Esophagus (tissue), 2 donors: ENCODE results near the gene ARHGAP26. TPM values are rescaled to one million over a fixed set of nuclear protein-coding genes. Genes with fewer than 3 reads are reported as not detected.

Experiments used
- H3K27ac ChIP-seq, 2 donors: one replicate each; pipeline ENCODE4 v1.5.1; 2013; ENCODE audit warnings: low read depth in 2 of 2, mild to moderate bottlenecking in 2 of 2, inconsistent platforms in 1 of 2, low read length in 1 of 2, moderate library complexity in 1 of 2
- H3K27me3 ChIP-seq, 2 donors: one replicate each; pipeline ENCODE4 v1.6.1; 2013; ENCODE audit warnings: low read length in 2 of 2, control low read depth in 1 of 2, mild to moderate bottlenecking in 1 of 2; ENCODE audit not compliant: insufficient read depth in 2 of 2, control insufficient read depth in 1 of 2
- H3K36me3 ChIP-seq, 2 donors: one replicate each; pipeline ENCODE4 v1.6.1; 2013; ENCODE audit warnings: low read length in 1 of 2; ENCODE audit not compliant: control insufficient read depth in 2 of 2, insufficient read depth in 2 of 2
- H3K4me1 ChIP-seq, 2 donors: one replicate each; pipeline ENCODE4 v1.6.1; 2013; ENCODE audit warnings: low read length in 1 of 2; ENCODE audit not compliant: control insufficient read depth in 2 of 2, insufficient read depth in 2 of 2
- H3K4me3 ChIP-seq, 2 donors: one replicate each; pipeline ENCODE4 v1.5.1; 2013; ENCODE audit warnings: low read length in 2 of 2, mild to moderate bottlenecking in 2 of 2, low read depth in 1 of 2, moderate library complexity in 1 of 2
- H3K9me3 ChIP-seq, 2 donors: one replicate each; pipeline ENCODE4 v1.6.1; 2013; ENCODE audit warnings: mild to moderate bottlenecking in 2 of 2, low read depth in 1 of 2, low read length in 1 of 2, moderate library complexity in 1 of 2; ENCODE audit not compliant: control insufficient read depth in 2 of 2, insufficient read depth in 1 of 2
- WGBS, 2 donors: extraction: QIAGEN DNeasy Blood & Tissue Kit; methylation state at CpG; one replicate each; pipeline ENCODE4 v1.1.7; 2013; 5-methylcytosine and 5-hydroxymethylcytosine counted together
- polyA plus RNA-seq, 2 donors: library from polyadenylated mRNA; stranded (reverse); fragments of 200-250 nt; gene quantifications; one replicate each; pipeline ENCODE4 v1.2.3, GENCODE V29; 2013
- donor health status: healthy with polysubstance abuse.
- donor health status: Bipolar disorder and iron deficiency.

ARHGAP26 gene
- polyA plus RNA-seq, 2 donors: 3.1 to 3.6 TPM

DNA sequence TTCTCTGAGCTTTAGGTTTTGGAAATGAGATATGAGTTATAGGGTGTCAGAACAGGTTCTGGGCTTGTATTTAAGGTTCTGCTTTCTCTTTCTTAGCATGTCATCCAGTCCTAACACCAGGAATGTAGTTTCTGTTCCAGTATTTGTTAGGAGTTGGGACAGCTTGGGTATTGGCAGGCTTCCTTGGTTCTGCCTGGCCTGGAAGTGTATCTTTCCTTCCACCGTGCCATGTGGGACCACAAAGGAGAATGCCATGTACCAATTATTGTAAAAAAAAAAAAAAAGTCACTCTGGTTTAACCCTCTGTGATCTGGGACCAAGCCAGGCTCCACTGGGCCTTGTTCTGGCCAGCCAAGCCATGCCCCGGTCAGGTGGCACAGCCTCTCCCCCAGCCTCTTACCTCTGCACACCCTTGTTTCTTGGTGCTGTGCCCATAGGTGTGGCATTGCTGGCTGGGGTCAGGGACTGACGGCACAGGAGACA is 47.8 kb downstream of the ARHGAP26 start:
- Histone ChIP-seq H3K27me3 (no peaks in the 10 kb centered on the region), H3K4me3 (no peak overlapping the region), H3K9me3 (no peaks in the 10 kb centered on the region), H3K4me1 (peaks cover 11 to 19% of the 10 kb centered on the region in 2 donors), H3K36me3 (no peaks in the 10 kb centered on the region), H3K27ac (peak overlapping the region; percentile 69 to 78)
- WGBS, 2 donors: 40 to 52% methylated on average over 3 of the region's 3 CpGs

DNA sequence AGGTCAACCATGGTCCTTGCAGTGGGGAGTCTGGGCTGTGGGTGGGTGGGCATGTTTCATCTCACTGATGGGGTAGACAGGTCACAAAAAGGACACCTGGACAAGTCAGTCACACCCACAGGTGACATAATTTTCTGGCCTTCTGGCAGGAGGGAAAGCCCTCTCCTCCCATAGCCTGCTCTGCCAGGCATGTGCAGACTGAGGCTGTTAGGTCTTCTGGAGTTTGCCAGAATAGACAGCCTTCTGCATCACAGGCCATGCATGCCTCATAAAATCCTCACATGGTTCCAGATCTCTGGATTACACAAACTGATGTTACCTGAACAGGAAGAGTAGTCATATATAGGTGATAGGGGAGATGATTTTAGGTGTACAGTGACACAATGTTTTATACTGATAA is 49.1 kb downstream of the ARHGAP26 start:
- H3K27ac ChIP-seq: peak overlapping the region in 1 of 2 donors; percentile 50
- no peaks in the 10 kb centered on the region for H3K36me3 ChIP-seq
- no peaks in the 10 kb centered on the region for H3K9me3 ChIP-seq
- H3K4me1 ChIP-seq: peaks cover 11 to 21% of the 10 kb centered on the region in 2 donors
- no peaks in the 10 kb centered on the region for H3K27me3 ChIP-seq
- H3K4me3 ChIP-seq: no peak overlapping the region

DNA sequence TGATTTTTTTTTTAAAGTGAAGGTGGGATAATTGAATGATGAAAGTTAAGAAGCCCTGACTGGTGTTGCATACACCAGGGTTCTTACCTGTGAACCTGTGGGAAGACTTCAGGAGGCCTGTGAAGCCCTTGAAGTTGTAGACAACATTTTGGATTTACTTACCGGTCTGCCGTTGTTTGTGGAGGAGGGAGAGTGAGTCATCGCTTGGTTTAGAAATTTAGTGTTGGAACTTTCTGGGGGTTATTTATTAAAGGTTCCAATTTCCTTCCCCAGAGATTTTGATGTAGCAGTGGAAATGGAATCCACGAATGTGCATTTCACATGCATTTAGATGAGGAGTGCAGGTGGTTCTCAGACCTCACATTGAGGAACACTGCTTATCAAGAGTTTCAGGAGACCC is 49.6 kb downstream of the ARHGAP26 start:
- Histone ChIP-seq H3K9me3 (no peaks in the 10 kb centered on the region), H3K4me3 (no peak overlapping the region), H3K36me3 (no peaks in the 10 kb centered on the region), H3K27me3 (no peaks in the 10 kb centered on the region), H3K4me1 (peaks cover 11 to 21% of the 10 kb centered on the region in 2 donors), H3K27ac (no peak overlapping the region)
- WGBS, 2 donors: 40 to 53% methylated on average over 4 of the region's 4 CpGs

DNA sequence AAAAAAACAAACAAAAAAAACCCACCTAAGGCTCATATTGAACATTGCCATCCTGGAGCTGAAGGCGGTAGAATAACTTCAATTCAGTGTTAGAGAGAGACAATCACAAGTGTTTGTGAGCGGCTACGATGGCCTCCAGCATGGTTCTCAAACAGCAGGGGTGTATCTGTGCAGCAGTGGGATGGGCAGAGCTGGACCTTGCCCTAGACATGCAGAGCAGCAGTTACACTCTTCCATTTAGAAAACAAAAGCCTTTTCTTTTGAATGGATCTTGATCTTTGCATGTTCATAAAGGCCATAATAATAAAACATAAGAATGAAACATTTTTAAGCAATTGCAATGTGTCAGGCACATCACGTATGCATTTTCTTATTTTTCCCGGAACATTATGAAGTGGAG is 50.3 kb downstream of the ARHGAP26 start:
- Histone ChIP-seq H3K4me1 (peaks cover 11 to 21% of the 10 kb centered on the region in 2 donors), H3K4me3 (no peak overlapping the region), H3K9me3 (no peaks in the 10 kb centered on the region), H3K27me3 (no peaks in the 10 kb centered on the region), H3K27ac (no peak overlapping the region), H3K36me3 (no peaks in the 10 kb centered on the region)
- 88 to 98% methylated on average over 5 of the region's 5 CpGs for WGBS, 2 donors

DNA sequence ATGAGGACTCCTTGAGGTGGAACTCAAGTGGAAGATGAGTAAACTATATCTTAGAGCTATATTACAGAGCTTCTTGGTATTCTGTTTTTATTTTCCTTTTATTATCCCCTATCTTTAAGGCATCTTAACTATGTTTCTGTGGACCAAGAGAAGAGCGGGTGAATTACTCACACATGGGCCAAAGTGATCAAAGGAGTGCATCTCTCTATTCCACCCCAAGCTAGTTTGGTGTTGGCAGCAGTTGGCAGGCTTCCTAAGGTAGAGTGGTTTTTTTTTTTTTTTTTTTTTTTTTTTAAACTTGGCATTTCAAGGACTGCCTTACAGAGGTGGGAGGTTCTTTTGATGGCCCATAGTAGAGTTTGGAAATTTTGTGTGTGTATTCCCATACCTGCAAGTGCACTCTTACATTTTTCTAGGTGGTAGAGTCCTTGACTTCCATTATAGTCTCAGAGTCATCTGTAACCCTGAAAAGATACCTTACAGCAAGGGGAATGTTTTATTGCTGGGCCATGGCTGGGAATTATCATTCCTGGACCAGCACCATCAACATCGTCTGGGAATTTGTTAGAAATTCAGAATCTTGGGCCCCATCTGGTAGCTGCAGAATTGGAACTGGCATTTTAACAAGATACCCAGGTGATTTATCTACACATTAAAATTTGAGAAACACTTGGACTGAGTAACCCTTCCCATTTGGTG is 51.0 kb downstream of the ARHGAP26 start:
- Histone ChIP-seq H3K9me3 (no peaks in the 10 kb centered on the region), H3K27ac (no peak overlapping the region), H3K4me3 (no peak overlapping the region), H3K36me3 (no peaks in the 10 kb centered on the region), H3K27me3 (no peaks in the 10 kb centered on the region), H3K4me1 (peaks cover 13 to 21% of the 10 kb centered on the region in 2 donors)
- WGBS, 2 donors: 86 to 91% methylated on average over 2 of the region's 2 CpGs

DNA sequence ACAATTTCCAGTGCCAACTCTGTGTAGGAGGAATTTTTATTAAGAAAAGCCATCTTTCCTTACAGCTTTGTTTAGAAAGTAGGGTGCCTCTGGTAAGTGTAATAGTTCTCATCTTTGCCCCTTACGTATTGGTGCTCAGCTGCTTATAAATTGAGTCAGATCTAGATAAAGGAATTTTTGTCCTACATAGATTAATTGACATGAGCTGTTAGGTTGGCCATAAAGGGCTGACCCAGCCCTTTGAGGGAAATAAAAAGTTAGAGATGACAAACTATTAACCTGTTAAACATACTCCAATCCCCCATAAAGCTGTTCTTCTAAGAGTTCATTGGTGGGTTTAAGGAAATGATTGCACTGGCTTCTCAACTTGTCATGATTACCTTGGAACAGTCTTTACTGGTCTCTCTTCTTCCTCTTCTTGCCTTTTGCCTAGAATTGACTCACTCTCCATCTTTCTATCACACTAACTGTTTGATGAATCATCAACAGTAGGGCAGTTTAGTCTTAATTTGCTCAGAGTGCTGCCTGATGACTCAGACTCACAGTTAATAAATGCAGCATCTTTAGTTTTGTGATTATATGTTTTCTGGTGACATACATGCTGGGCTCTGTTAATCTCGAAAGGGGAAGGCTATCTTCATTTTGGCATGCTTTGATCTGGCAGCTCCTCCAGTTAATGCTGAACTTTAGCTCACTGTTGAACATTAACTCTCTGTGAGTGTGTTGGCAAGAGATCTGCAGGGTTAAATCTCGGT is 51.7 kb downstream of the ARHGAP26 start:
- H3K4me3 ChIP-seq: no peak overlapping the region
- 42 to 45% methylated on average over 3 of the region's 3 CpGs for WGBS, 2 donors
- no peak overlapping the region for H3K27ac ChIP-seq
- no peaks in the 10 kb centered on the region for H3K27me3 ChIP-seq
- peaks cover 11 to 17% of the 10 kb centered on the region in 2 donors for H3K4me1 ChIP-seq
- H3K9me3 ChIP-seq: no peaks in the 10 kb centered on the region
- no peaks in the 10 kb centered on the region for H3K36me3 ChIP-seq

DNA sequence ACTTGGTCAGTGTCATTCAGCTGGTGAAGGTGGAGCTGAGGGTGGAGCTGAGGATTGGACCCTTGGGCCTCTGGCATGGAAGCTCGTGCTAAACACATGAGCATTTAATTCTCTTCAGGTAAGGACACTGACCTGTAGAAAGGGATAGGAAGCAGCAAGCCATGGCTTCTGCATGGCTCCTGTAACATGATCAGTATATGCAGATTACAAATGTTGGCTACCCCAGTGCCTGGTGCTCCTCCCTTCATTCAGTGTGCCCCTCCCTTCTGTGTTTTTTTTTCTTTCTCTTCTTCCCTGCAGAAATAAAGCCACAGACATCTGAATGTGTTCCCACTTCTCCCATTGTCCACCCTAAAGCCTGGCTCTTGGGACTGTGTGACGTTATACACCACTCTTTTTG is 52.9 kb downstream of the ARHGAP26 start:
- Histone ChIP-seq H3K36me3 (no peaks in the 10 kb centered on the region), H3K4me3 (no peak overlapping the region), H3K27me3 (no peaks in the 10 kb centered on the region), H3K27ac (no peak overlapping the region), H3K9me3 (no peaks in the 10 kb centered on the region), H3K4me1 (peaks cover 9 to 10% of the 10 kb centered on the region in 2 donors)
- 64 to 65% methylated on average over 2 of the region's 2 CpGs for WGBS, 2 donors

DNA sequence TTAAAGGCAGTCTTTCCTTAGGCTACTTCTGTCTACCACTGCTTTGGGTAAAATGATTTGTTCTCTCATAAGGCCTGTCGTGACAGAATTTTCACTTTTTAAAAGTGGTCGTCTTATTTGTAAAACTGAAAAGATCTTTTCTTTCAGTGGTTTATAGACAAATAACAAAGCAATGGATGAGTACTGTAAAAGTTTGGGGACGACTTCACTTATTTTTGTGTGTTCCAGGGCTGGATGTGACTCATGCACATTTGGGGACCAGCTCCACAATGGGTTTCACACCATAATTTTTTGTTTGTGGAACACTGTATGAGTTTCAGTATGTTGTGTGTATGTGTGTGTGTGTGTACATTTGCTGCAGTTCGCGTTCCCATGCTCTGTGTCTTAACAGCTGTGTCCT is 53.6 kb downstream of the ARHGAP26 start:
- no peaks in the 10 kb centered on the region for H3K36me3 ChIP-seq
- H3K4me1 ChIP-seq: peaks cover 6 to 8% of the 10 kb centered on the region in 2 donors
- no peaks in the 10 kb centered on the region for H3K27me3 ChIP-seq
- no peak overlapping the region for H3K27ac ChIP-seq
- 55 to 62% methylated on average over 5 of the region's 5 CpGs for WGBS, 2 donors
- no peak overlapping the region for H3K4me3 ChIP-seq
- H3K9me3 ChIP-seq: no peaks in the 10 kb centered on the region

DNA sequence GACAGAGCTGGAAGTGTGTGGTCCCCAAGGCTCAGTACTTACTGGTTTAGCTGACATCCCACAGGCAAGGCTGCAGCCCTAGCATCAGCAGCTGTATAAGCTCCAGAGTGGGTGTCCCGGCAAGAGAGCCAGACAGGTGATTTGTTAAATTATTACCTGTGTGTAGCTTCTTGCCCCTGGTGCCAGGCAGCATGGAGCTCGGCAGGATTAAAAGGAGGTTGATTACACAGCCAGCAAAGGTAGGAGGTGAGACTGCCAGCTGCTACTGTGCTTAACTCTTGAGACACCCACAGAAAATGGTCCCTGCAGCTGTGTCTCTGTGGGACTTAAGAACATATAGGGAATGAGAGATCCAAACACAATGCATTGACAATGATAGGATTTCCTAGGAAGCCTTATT is 54.2 kb downstream of the ARHGAP26 start:
- no peak overlapping the region for H3K4me3 ChIP-seq
- no peaks in the 10 kb centered on the region for H3K27me3 ChIP-seq
- 49% methylated on average over 2 of the region's 2 CpGs for WGBS, 2 donors
- H3K4me1 ChIP-seq: peaks cover 2 to 7% of the 10 kb centered on the region in 2 donors
- no peak overlapping the region for H3K27ac ChIP-seq
- no peaks in the 10 kb centered on the region for H3K9me3 ChIP-seq
- no peaks in the 10 kb centered on the region for H3K36me3 ChIP-seq
